Lung (tissue), 12 donors: ENCODE data around the gene ARAP1. TPM values are rescaled to one million over a fixed set of nuclear protein-coding genes. Genes with fewer than 3 reads are reported as not detected.

Source experiments
- ATAC-seq: fragments of 200-7000 bp; cut with Tn5 transposase; one replicate; pipeline ENCODE4 v1.9.1; 2020; ENCODE audit warnings: moderate number of reproducible peaks; ENCODE audit not compliant: insufficient read depth, low FRiP score
- DNase-seq, 3 donors: peaks; one replicate each; pipeline ENCODE4 v3.0.0-alpha.2; 2013 to 2017
- H3K27ac ChIP-seq, 2 donors: one replicate each; pipeline ENCODE4 v1.5.1; 2013; ENCODE audit warnings: mild to moderate bottlenecking in 2 of 2, moderate library complexity in 2 of 2, control low read depth in 1 of 2, inconsistent platforms in 1 of 2, low read depth in 1 of 2, low read length in 1 of 2
- H3K27me3 ChIP-seq, 3 donors: one replicate each; pipeline ENCODE4 v1.5.1; 2013; ENCODE audit warnings: low read length in 2 of 3; ENCODE audit not compliant: control insufficient read depth in 3 of 3, insufficient read depth in 3 of 3
- H3K36me3 ChIP-seq, 4 donors: one replicate each; pipeline ENCODE4 v1.5.1; 2013; ENCODE audit warnings: low read length in 4 of 4, mild to moderate bottlenecking in 1 of 4, moderate library complexity in 1 of 4; ENCODE audit not compliant: control insufficient read depth in 4 of 4, insufficient read depth in 4 of 4
- H3K4me1 ChIP-seq, 5 donors: one replicate each; pipeline ENCODE4 v1.5.1; 2013; ENCODE audit warnings: low read length in 5 of 5, mild to moderate bottlenecking in 2 of 5, moderate library complexity in 1 of 5; ENCODE audit not compliant: control insufficient read depth in 5 of 5, insufficient read depth in 5 of 5
- H3K4me3 ChIP-seq: one replicate; pipeline ENCODE4 v1.5.1; 2013; ENCODE audit warnings: mild to moderate bottlenecking, control low read depth, moderate library complexity
- H3K9ac ChIP-seq, 2 donors: one replicate each; pipeline ENCODE4 v1.5.1; 2013; ENCODE audit warnings: low read length in 2 of 2, control low read depth in 1 of 2; ENCODE audit not compliant: insufficient read depth in 1 of 2
- H3K9me3 ChIP-seq, 4 donors: one replicate each; pipeline ENCODE4 v1.5.1; 2013; ENCODE audit warnings: low read length in 3 of 4, mild to moderate bottlenecking in 1 of 4, moderate library complexity in 1 of 4; ENCODE audit not compliant: control insufficient read depth in 4 of 4, insufficient read depth in 3 of 4
- WGBS, 2 donors: extraction: QIAGEN DNeasy Blood & Tissue Kit; methylation state at CpG; one replicate each; pipeline ENCODE4 v1.1.7; 2013; 5-methylcytosine and 5-hydroxymethylcytosine counted together
- polyA plus RNA-seq, 2 donors: library from polyadenylated mRNA; stranded (reverse); fragments of 200-250 nt; gene quantifications; one replicate each; pipeline ENCODE4 v1.2.1, GENCODE V29; 2013
- total RNA-seq, 2 donors: library from RNA; depleted of rRNA in 1 of 2; stranded (reverse); fragments of >200 nt in 1 of 2; gene quantifications; one replicate each; pipeline ENCODE4 v1.2.1, GENCODE V29; 2014 to 2021
- TF ChIP-seq, protein P1 (sequence below): IDR thresholded peaks from 2 replicates; pipeline ENCODE4 v1.5.1; 2012; ENCODE audit warnings: mild to moderate bottlenecking; ENCODE audit errors: control extremely low read depth, extremely low read depth
- donor health status: control.
- donor health status: control.
- donor health status: Bipolar disorder and iron deficiency.
- donor health status: healthy.
- donor health status: DM: yes; HTN: yes; CAD: no.

ARAP1 gene
- total and polyA plus RNA-seq, 4 donors, result 134 to 218 (median 173) TPM

DNA sequence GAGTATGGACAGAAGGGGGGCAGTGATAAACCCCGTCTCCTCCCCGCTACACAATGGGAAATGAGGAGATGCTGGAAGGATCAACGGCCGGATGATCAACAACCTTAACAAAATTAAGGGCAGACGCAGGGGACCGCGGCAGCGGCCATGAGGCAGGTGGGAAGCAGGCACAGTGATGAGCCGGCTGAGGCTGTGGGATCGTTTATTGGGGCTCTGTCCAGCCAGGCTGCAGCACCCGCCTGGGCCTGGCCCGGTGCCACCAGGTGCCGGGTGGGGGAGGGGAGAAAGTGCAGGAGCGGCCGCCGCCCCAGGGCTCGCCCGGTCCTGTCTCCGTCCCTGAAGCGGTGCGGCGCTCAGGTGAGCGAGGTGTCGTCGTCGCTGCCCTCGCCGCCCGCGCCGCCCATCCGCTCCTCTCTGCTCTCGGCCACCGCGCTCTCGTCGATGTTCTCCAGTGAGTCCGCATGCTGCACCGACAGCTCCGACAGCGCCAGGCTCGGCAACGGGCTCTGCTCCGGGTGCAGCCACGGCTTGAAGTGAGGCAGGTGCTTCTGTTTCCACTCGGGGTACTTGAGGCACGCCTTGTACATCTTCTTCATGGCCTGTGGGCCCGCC is 2.4 kb upstream of the ARAP1 start:
- DNase-seq, result no peak
- ATAC-seq, result no peak
- Histone ChIP-seq H3K9me3 (no peaks in the 10 kb centered on the region), H3K9ac (no peak overlapping the region), H3K36me3 (peaks cover 0 to 11% (median under 1%) of the 10 kb centered on the region in 4 donors), H3K27ac (no peak overlapping the region), H3K4me3 (no peak overlapping the region), H3K27me3 (no peaks in the 10 kb centered on the region), H3K4me1 (peaks cover 0 to 40% (median 13%) of the 10 kb centered on the region in 5 donors)
- 92 to 96% methylated on average over 44 to 48 of the region's 48 CpGs for WGBS, 2 donors
- TF ChIP-seq, protein P1, sequence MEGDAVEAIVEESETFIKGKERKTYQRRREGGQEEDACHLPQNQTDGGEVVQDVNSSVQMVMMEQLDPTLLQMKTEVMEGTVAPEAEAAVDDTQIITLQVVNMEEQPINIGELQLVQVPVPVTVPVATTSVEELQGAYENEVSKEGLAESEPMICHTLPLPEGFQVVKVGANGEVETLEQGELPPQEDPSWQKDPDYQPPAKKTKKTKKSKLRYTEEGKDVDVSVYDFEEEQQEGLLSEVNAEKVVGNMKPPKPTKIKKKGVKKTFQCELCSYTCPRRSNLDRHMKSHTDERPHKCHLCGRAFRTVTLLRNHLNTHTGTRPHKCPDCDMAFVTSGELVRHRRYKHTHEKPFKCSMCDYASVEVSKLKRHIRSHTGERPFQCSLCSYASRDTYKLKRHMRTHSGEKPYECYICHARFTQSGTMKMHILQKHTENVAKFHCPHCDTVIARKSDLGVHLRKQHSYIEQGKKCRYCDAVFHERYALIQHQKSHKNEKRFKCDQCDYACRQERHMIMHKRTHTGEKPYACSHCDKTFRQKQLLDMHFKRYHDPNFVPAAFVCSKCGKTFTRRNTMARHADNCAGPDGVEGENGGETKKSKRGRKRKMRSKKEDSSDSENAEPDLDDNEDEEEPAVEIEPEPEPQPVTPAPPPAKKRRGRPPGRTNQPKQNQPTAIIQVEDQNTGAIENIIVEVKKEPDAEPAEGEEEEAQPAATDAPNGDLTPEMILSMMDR, result no peak

DNA sequence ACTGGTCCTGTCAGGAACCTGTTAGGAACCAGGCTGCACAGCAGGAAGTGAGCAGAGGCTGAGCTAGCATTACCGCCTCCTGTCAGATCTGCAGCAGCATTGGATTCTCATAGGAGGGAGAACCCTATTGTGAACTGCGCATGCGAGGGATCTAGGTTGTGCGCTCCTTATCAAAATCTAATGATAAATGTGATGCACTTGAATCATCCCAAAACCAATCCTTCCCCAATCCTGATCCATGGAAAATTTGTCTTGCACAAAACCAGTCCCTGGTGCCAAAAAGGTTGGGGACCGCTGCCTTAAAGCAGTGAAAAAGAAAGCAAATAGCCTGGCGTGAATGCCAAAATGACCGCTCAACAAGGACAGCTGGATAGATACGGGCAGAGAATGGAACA is 1.9 kb upstream of the ARAP1 start:
- no peak for ATAC-seq
- TF ChIP-seq, protein P1, result no peak
- Histone ChIP-seq H3K4me3 (no peak overlapping the region), H3K27me3 (no peaks in the 10 kb centered on the region), H3K36me3 (peaks cover 0 to 11% (median under 1%) of the 10 kb centered on the region in 4 donors), H3K4me1 (peaks cover 0 to 35% (median 10%) of the 10 kb centered on the region in 5 donors), H3K9ac (no peak overlapping the region), H3K9me3 (no peaks in the 10 kb centered on the region), H3K27ac (no peak overlapping the region)
- no peak for DNase-seq
- WGBS, 2 donors, result 96% methylated on average over 8 of the region's 8 CpGs

DNA sequence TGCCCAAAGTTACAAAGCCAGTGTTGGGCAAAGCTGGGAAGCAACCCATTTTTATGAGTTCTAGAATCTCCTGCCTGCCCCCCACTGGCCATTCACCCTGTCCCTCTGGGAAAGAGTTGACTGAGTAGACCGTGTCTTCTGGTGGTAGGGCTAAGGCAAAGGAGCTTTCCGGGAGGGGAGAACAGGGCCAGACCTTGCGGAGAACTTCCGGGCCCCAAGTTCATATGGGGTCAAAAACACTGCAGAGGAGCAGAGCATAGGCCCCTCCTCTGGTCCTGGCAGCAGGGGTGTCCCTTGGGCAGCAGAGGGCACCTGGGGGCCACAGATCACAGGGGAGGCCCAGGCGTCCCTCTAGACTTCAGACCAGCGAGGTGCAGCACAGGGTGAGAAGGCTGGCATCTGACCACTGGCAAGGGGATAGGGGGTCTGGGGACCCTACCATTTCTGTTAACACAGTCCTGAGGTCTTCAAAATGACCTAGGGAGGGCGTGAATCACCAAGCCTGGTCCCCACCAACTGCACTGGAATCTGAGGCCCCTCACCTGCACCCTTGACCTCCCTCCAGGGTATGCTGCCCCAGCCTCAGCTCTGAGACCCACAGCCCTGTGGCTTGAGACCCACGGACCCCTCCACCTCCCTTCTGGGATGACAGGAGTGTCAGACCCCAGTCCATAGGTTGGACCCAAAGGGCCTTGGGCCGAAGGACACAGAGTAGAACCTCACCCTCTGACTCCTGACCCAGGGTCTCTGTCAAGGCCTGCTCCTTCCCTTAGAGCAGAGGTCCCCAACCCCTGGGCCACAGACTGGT is 1.3 kb upstream of the ARAP1 start:
- no peak overlapping the region for H3K27ac ChIP-seq
- H3K9ac ChIP-seq, result no peak overlapping the region
- no peaks in the 10 kb centered on the region for H3K27me3 ChIP-seq
- WGBS, 2 donors, result 88 to 90% methylated on average over 9 of the region's 9 CpGs
- H3K36me3 ChIP-seq, result peaks cover 0 to 11% (median under 1%) of the 10 kb centered on the region in 4 donors
- ATAC-seq, result no peak
- TF ChIP-seq, protein P1, result no peak
- no peak for DNase-seq
- peaks cover 0 to 29% (median 6%) of the 10 kb centered on the region in 5 donors for H3K4me1 ChIP-seq
- no peak overlapping the region for H3K4me3 ChIP-seq
- no peaks in the 10 kb centered on the region for H3K9me3 ChIP-seq
